Measurements from ENCODE around the gene ARHGAP15.

Gene ARHGAP15

DNA sequence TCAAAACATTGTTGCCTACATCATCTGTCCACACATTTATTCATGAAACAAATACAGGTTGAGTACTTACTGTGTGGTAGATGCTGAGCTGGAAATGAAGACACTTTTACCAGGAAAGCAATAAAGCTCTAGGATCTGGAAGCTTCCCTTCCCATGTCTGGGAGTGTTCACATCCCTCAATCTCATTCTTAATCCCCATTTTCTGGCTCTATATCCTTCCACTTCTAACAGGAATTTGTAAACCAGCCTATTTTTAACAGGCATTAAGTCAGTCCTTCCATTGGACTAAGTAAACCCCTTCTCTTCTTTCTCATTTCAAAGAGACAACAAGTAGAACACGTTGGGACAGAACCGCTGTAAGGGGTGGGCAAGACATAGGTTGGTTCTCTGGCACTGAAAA lies 589.5 kb downstream of the ARHGAP15 start:
- no peak overlapping the region for H3K4me2 ChIP-seq (ENCODE audit: low read depth, low read length, poor library complexity, severe bottlenecking)
- H3F3A ChIP-seq (ENCODE audit: insufficient read depth) = no peaks in the 10 kb centered on the region
- no peaks in the 10 kb centered on the region for H3K36me3 ChIP-seq (ENCODE audit: low read length)
- no peak overlapping the region for H3K9ac ChIP-seq (ENCODE audit: low read length)
- H3K9me2 ChIP-seq (replicated peaks; ENCODE audit: insufficient read depth, low read length) = no peaks in the 10 kb centered on the region
- no peaks in the 10 kb centered on the region for H3K79me2 ChIP-seq (ENCODE audit: insufficient read depth, low read length)
- TF ChIP-seq, protein P1, sequence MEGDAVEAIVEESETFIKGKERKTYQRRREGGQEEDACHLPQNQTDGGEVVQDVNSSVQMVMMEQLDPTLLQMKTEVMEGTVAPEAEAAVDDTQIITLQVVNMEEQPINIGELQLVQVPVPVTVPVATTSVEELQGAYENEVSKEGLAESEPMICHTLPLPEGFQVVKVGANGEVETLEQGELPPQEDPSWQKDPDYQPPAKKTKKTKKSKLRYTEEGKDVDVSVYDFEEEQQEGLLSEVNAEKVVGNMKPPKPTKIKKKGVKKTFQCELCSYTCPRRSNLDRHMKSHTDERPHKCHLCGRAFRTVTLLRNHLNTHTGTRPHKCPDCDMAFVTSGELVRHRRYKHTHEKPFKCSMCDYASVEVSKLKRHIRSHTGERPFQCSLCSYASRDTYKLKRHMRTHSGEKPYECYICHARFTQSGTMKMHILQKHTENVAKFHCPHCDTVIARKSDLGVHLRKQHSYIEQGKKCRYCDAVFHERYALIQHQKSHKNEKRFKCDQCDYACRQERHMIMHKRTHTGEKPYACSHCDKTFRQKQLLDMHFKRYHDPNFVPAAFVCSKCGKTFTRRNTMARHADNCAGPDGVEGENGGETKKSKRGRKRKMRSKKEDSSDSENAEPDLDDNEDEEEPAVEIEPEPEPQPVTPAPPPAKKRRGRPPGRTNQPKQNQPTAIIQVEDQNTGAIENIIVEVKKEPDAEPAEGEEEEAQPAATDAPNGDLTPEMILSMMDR (IDR thresholded peaks at IDR 0.05; ENCODE audit: insufficient read depth, low read length, poor library complexity, severe bottlenecking) = no peak
- no peak for TF ChIP-seq EZH2phosphoT487 (conservative IDR thresholded peaks at IDR 0.05; ENCODE audit: low read length)
- no peaks in the 10 kb centered on the region for H3K27me3 ChIP-seq (ENCODE audit: low read length)
- no peak overlapping the region for H3K4me3 ChIP-seq (ENCODE audit: insufficient read depth, low read length, poor library complexity, severe bottlenecking)
- no peak overlapping the region for H3K27ac ChIP-seq (ENCODE audit: low read depth, low read length)
- no peaks in the 10 kb centered on the region for H3K9me3 ChIP-seq (ENCODE audit: insufficient read depth, low read length)
- no peak overlapping the region for H2AFZ ChIP-seq (ENCODE audit: low read depth, low read length, severe bottlenecking)
- H4K20me1 ChIP-seq (ENCODE audit: low read depth, low read length) = no peaks in the 10 kb centered on the region

DNA sequence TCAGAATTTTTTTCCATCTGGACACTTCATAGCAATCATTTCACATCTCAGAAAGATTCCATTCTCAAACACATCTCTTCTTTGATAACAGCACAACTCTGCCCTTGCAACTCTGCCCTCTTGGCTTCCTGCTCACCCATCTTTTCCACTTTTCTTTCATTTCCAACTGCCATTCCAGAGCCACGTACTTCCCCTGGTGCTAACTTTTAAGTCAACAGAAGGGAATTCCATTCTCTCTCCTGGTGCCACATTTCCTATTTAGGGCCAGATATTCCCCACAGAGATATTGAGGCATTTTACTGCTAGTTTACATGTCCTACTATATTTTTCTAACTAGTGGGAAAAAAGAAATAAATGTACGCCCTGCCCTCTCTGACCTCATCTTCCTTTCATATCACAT lies 590.2 kb downstream of the ARHGAP15 start:
- no peak overlapping the region for H3K4me3 ChIP-seq (ENCODE audit: insufficient read depth, low read length, poor library complexity, severe bottlenecking)
- no peak for TF ChIP-seq EZH2phosphoT487 (conservative IDR thresholded peaks at IDR 0.05; ENCODE audit: low read length)
- TF ChIP-seq, protein P1 (IDR thresholded peaks at IDR 0.05; ENCODE audit: insufficient read depth, low read length, poor library complexity, severe bottlenecking) = no peak
- H3K9me3 ChIP-seq (ENCODE audit: insufficient read depth, low read length) = no peaks in the 10 kb centered on the region

DNA sequence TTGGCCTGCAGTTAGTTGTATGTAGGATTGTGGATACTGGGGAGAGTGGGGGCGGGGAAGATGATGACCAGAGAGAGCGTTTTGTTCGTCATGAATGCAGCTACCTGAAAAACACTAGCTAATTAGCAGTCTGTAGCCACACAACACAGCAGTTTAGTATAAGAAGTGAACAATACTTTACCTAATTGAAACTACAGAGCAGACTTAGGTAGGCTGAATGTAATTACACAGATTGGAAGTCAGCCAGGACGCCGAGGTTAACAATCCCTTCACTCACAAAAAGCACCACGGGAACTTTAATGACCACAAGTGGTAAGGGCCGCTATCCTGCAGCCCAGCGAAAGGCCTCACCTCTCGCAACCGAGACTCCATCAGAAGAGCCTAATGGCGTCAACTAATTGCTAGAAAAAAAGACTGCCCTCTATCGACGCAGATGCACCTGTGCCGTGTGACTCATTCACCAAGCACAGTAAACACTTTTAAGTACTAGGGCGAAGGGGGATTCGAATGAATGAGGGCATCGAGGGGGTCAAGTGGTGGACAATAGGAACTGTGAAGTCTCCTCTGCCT lies 591.0 kb downstream of the ARHGAP15 start:
- Histone ChIP-seq H2AFZ (ENCODE audit: low read depth, low read length, severe bottlenecking) (no peak overlapping the region), H3K9ac (ENCODE audit: low read length) (no peak overlapping the region), H3K27ac (ENCODE audit: low read depth, low read length) (no peak overlapping the region), H4K20me1 (ENCODE audit: low read depth, low read length) (no peaks in the 10 kb centered on the region), H3K27me3 (ENCODE audit: low read length) (no peaks in the 10 kb centered on the region), H3K4me2 (ENCODE audit: low read depth, low read length, poor library complexity, severe bottlenecking) (no peak overlapping the region), H3K79me2 (ENCODE audit: insufficient read depth, low read length) (no peaks in the 10 kb centered on the region), H3K9me3 (ENCODE audit: insufficient read depth, low read length) (no peaks in the 10 kb centered on the region), H3K36me3 (ENCODE audit: low read length) (no peaks in the 10 kb centered on the region), H3K4me3 (ENCODE audit: insufficient read depth, low read length, poor library complexity, severe bottlenecking) (no peak overlapping the region), H3K9me2 (replicated peaks; ENCODE audit: insufficient read depth, low read length) (no peaks in the 10 kb centered on the region), H3F3A (ENCODE audit: insufficient read depth) (no peaks in the 10 kb centered on the region)
- no peak for TF ChIP-seq EZH2phosphoT487 (conservative IDR thresholded peaks at IDR 0.05; ENCODE audit: low read length)
- TF ChIP-seq, protein P1 (IDR thresholded peaks at IDR 0.05; ENCODE audit: insufficient read depth, low read length, poor library complexity, severe bottlenecking) = no peak

More for the DNA sequence above, 590.2 kb downstream of the ARHGAP15 start:
- Histone ChIP-seq H4K20me1 (ENCODE audit: low read depth, low read length) (no peaks in the 10 kb centered on the region), H3K9me2 (replicated peaks; ENCODE audit: insufficient read depth, low read length) (no peaks in the 10 kb centered on the region), H3K9ac (ENCODE audit: low read length) (no peak overlapping the region), H3F3A (ENCODE audit: insufficient read depth) (no peaks in the 10 kb centered on the region), H3K4me2 (ENCODE audit: low read depth, low read length, poor library complexity, severe bottlenecking) (no peak overlapping the region), H3K27ac (ENCODE audit: low read depth, low read length) (no peak overlapping the region), H3K79me2 (ENCODE audit: insufficient read depth, low read length) (no peaks in the 10 kb centered on the region), H3K27me3 (ENCODE audit: low read length) (no peaks in the 10 kb centered on the region), H2AFZ (ENCODE audit: low read depth, low read length, severe bottlenecking) (no peak overlapping the region), H3K36me3 (ENCODE audit: low read length) (no peaks in the 10 kb centered on the region)

Data from SU-DHL-6 (cell line).